ENCODE data around the gene USP35.

The USP35 gene

GRCh38 chr11:78262238-78262637, 73.5 kb downstream of the USP35 start:
- TF ChIP-seq CREB1 (IDR thresholded peaks at IDR 0.05; ENCODE audit: low read depth) (no peak), TEAD4 (IDR thresholded peaks at IDR 0.05) (no peak), YY1 (IDR thresholded peaks at IDR 0.05; ENCODE audit: low read depth) (no peak), NFIC (IDR thresholded peaks at IDR 0.05) (no peak), CEBPB (IDR thresholded peaks at IDR 0.05) (no peak), FOXM1 (IDR thresholded peaks at IDR 0.05; ENCODE audit: borderline replicate concordance, low read depth) (no peak), RAD21 (IDR thresholded peaks at IDR 0.05; ENCODE audit: low read depth) (no peak), USF1 (IDR thresholded peaks at IDR 0.05) (no peak), TCF12 (IDR thresholded peaks at IDR 0.05; ENCODE audit: low read depth) (no peak), EGR1 (IDR thresholded peaks at IDR 0.05) (no peak), MAX (IDR thresholded peaks at IDR 0.05) (no peak), EP300 (IDR thresholded peaks at IDR 0.05; ENCODE audit: borderline replicate concordance) (no peak), REST (IDR thresholded peaks at IDR 0.05; ENCODE audit: low read depth) (no peak), ZBTB7A (IDR thresholded peaks at IDR 0.05; ENCODE audit: low read depth) (no peak)

- TF ChIP-seq EGR1 (IDR thresholded peaks at IDR 0.05) (no peak), CEBPB (IDR thresholded peaks at IDR 0.05) (no peak), EP300 (IDR thresholded peaks at IDR 0.05; ENCODE audit: borderline replicate concordance) (no peak), TEAD4 (IDR thresholded peaks at IDR 0.05) (no peak), TAF1 (IDR thresholded peaks at IDR 0.05; ENCODE audit: low read depth) (no peak), TCF12 (IDR thresholded peaks at IDR 0.05; ENCODE audit: low read depth) (no peak), MAX (IDR thresholded peaks at IDR 0.05) (no peak), RAD21 (IDR thresholded peaks at IDR 0.05; ENCODE audit: low read depth) (no peak)
Measured at GRCh38 chr11:78262691-78263090, 74.0 kb downstream of the USP35 start.
